GM12892 (cell line): ENCODE data around the gene TRIM64.
"Not testable (repeated sequence)": the region's sequence is repeated elsewhere in the genome, so short reads cannot be mapped to it uniquely, and the experiment has no call there.

Experiments
- POLR2A ChIP-seq: IDR thresholded peaks from 2 replicates; pipeline ENCODE4 v1.6.1; 2011; ENCODE audit warnings: low read depth, low read length, control low read depth
- POLR2AphosphoS5 ChIP-seq: IDR thresholded peaks from 2 replicates; pipeline ENCODE4 v1.6.1; 2011; ENCODE audit warnings: low read depth, low read length, control low read depth
- TAF1 ChIP-seq: IDR thresholded peaks from 2 replicates; pipeline ENCODE4 v1.6.1; 2011; ENCODE audit warnings: low read depth, mild to moderate bottlenecking, control low read depth, low read length, borderline replicate concordance

- not testable (repeated sequence) for TF ChIP-seq POLR2AphosphoS5, POLR2A, TAF1
Observed at GRCh38 chr11:89960833-89961232, 5.0 kb upstream of the TRIM64 start.
